Peyer's patch (tissue), 4 donors: ENCODE measurements around the gene TTC12.

ENCODE experiments used
- POLR2A ChIP-seq, 2 donors: fragments of 450-650 bp; IDR thresholded peaks; one replicate each; pipeline ENCODE4 v1.5.1; 2017; ENCODE audit warnings: antibody characterized with exemption in 2 of 2, mild to moderate bottlenecking in 2 of 2, moderate library complexity in 2 of 2
- TF ChIP-seq, protein P1 (sequence below), 6 experiments: fragments of 450-650 bp in 4 of 6; fragments of 200-600 bp in 2 of 6; sonication (generic) in 1 of 6; IDR thresholded peaks; one replicate each; pipeline ENCODE4 v1.5.1; 2017 to 2019; ENCODE audit warnings: antibody characterized with exemption in 6 of 6, mild to moderate bottlenecking in 3 of 6, moderate library complexity in 1 of 6

DNA sequence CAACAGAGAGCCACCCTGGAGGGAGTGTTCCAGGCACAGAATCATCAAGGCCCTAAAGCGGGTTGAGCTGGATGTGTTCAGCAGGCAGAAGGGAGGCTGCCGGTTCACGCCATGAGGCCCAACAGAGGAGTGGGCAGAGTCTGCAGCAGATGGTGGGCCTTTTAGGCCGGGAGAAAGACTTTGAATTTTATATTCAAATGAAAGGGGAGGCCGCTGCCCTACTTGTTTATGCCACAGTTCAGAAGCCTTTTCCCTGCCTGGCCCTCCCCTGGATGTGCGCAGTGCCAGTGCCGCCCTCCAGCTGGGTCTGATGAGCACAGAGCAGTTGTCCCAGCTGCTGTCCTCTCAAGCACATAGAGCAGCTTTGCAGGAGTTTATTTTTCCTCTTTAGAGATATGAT is 46.9 kb upstream of the TTC12 start:
- TF ChIP-seq, protein P1, sequence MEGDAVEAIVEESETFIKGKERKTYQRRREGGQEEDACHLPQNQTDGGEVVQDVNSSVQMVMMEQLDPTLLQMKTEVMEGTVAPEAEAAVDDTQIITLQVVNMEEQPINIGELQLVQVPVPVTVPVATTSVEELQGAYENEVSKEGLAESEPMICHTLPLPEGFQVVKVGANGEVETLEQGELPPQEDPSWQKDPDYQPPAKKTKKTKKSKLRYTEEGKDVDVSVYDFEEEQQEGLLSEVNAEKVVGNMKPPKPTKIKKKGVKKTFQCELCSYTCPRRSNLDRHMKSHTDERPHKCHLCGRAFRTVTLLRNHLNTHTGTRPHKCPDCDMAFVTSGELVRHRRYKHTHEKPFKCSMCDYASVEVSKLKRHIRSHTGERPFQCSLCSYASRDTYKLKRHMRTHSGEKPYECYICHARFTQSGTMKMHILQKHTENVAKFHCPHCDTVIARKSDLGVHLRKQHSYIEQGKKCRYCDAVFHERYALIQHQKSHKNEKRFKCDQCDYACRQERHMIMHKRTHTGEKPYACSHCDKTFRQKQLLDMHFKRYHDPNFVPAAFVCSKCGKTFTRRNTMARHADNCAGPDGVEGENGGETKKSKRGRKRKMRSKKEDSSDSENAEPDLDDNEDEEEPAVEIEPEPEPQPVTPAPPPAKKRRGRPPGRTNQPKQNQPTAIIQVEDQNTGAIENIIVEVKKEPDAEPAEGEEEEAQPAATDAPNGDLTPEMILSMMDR (IDR thresholded peaks at IDR 0.05): no peak
- TF ChIP-seq POLR2A (IDR thresholded peaks at IDR 0.05): no peak
